Smooth muscle cell (in vitro differentiated cells): ENCODE measurements around the gene PLPP4. TPM values are rescaled to one million over a fixed set of nuclear protein-coding genes. Genes with fewer than 3 reads are reported as not detected.

ENCODE experiments used
- DNase-seq: peaks from one replicate; lab custom pipeline; 2025; ENCODE audit not compliant: unreplicated experiment; lab: John Stamatoyannopoulos, UW
- H2AFZ ChIP-seq: fragments of 200-600 bp; sonication (generic); 2 replicates; pipeline ENCODE4 v1.6.0; 2016; ENCODE audit warnings: antibody characterized with exemption, low read depth, mild to moderate bottlenecking
- H3F3A ChIP-seq: fragments of 200-600 bp; sonication (generic); 2 replicates; pipeline ENCODE4 v1.6.0; 2017; ENCODE audit warnings: antibody characterized with exemption, low read depth
- H3K27ac ChIP-seq: fragments of 200-600 bp; sonication (generic); 2 replicates; pipeline ENCODE4 v1.5.1; 2016; ENCODE audit warnings: low read depth, mild to moderate bottlenecking
- H3K27me3 ChIP-seq: fragments of 200-600 bp; sonication (generic); 2 replicates; pipeline ENCODE4 v1.6.1; 2016; ENCODE audit warnings: low read depth, mild to moderate bottlenecking
- H3K36me3 ChIP-seq: fragments of 200-600 bp; sonication (generic); 2 replicates; pipeline ENCODE4 v1.5.1; 2016; ENCODE audit warnings: low read depth
- H3K4me1 ChIP-seq: fragments of 200-600 bp; sonication (generic); 2 replicates; pipeline ENCODE4 v1.5.1; 2016; ENCODE audit warnings: low read depth
- H3K4me2 ChIP-seq: fragments of 200-600 bp; sonication (generic); 2 replicates; pipeline ENCODE4 v1.6.0; 2016; ENCODE audit warnings: mild to moderate bottlenecking
- H3K4me3 ChIP-seq: fragments of 200-600 bp; sonication (generic); 2 replicates; pipeline ENCODE4 v1.5.1; 2016; ENCODE audit warnings: mild to moderate bottlenecking
- H3K79me2 ChIP-seq: fragments of 200-600 bp; sonication (generic); 2 replicates; pipeline ENCODE4 v1.6.0; 2016; ENCODE audit warnings: low read depth, mild to moderate bottlenecking
- H3K9ac ChIP-seq: fragments of 200-600 bp; sonication (generic); 2 replicates; pipeline ENCODE4 v1.6.0; 2016; ENCODE audit warnings: low read depth
- H3K9me3 ChIP-seq: fragments of 200-600 bp; sonication (generic); replicated peaks from 2 replicates; pipeline ENCODE4 v1.5.1; 2016; ENCODE audit warnings: low read depth
- H4K20me1 ChIP-seq: fragments of 200-600 bp; sonication (generic); 2 replicates; pipeline ENCODE4 v1.6.0; 2016; ENCODE audit warnings: low read depth
- WGBS: methylation state at CpG from one replicate; pipeline ENCODE4 v1.1.7; 2016; ENCODE audit warnings: low lambda C conversion rate; 5-methylcytosine and 5-hydroxymethylcytosine counted together
- polyA plus RNA-seq: library from polyadenylated mRNA; unstranded; fragments of >200 nt; fragmentation: Nextera tagmentation; extraction: Ambion mirVana; gene quantifications from 2 replicates; pipeline ENCODE4 v1.2.1, GENCODE V29; 2016
- total RNA-seq: library from RNA; depleted of rRNA; stranded (reverse); fragments of >200 nt; gene quantifications from 2 replicates; pipeline ENCODE4 v1.2.3, GENCODE V29; 2014
- TF ChIP-seq, protein P1 (sequence below): fragments of 200-600 bp; sonication (generic); IDR thresholded peaks from 2 replicates; pipeline ENCODE4 v1.5.1; 2017; ENCODE audit warnings: borderline replicate concordance, mild to moderate bottlenecking, antibody characterized with exemption; ENCODE audit not compliant: insufficient read depth, poor library complexity, severe bottlenecking

Gene PLPP4
- total and polyA plus RNA-seq, 2 experiments from 2014 or later, result 27.2 to 33.5 TPM

DNA sequence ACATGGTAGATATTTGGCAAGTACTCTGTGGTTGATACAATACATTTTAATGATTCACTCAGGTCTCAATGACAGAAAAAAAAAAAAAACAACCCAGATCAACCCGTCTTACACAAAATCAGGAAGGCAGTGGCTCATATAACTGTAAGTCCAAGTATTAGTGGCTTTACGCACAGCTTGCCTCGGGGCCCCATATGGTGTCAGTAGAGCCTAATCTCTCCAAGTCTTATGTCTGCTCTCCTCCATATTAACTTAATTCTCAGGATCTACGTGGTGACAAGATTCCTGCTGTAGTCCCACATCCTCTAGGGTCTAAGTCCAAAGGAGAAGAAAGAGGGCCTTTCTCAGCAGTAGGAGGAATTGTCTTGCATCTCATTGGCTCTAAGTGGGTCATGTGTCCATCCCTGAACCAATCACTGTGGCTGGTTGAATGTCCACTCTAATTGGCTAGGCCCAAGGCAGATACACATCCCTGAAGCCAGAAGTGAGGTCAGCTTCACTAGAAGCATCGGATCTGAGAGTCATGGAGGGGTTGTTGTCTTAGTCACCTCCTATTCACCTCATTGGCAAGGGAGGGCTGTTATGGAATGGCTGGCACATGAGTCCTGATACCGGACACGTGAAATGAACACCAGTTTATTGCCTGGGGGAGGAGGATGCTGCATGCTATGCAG lies 20.5 kb upstream of the PLPP4 start:
- no peak for DNase-seq
- TF ChIP-seq, protein P1, sequence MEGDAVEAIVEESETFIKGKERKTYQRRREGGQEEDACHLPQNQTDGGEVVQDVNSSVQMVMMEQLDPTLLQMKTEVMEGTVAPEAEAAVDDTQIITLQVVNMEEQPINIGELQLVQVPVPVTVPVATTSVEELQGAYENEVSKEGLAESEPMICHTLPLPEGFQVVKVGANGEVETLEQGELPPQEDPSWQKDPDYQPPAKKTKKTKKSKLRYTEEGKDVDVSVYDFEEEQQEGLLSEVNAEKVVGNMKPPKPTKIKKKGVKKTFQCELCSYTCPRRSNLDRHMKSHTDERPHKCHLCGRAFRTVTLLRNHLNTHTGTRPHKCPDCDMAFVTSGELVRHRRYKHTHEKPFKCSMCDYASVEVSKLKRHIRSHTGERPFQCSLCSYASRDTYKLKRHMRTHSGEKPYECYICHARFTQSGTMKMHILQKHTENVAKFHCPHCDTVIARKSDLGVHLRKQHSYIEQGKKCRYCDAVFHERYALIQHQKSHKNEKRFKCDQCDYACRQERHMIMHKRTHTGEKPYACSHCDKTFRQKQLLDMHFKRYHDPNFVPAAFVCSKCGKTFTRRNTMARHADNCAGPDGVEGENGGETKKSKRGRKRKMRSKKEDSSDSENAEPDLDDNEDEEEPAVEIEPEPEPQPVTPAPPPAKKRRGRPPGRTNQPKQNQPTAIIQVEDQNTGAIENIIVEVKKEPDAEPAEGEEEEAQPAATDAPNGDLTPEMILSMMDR, result no peak
- Histone ChIP-seq H3F3A (no peaks in the 10 kb centered on the region), H3K4me1 (no peaks in the 10 kb centered on the region), H3K4me2 (no peak overlapping the region), H3K36me3 (no peaks in the 10 kb centered on the region), H3K4me3 (no peak overlapping the region), H3K27me3 (peaks cover 11% of the 10 kb centered on the region), H3K79me2 (no peaks in the 10 kb centered on the region), H2AFZ (no peak overlapping the region), H4K20me1 (no peaks in the 10 kb centered on the region), H3K27ac (no peak overlapping the region), H3K9me3 (no peaks in the 10 kb centered on the region), H3K9ac (no peak overlapping the region)
- WGBS, result 88% methylated on average over 7 of the region's 7 CpGs

DNA sequence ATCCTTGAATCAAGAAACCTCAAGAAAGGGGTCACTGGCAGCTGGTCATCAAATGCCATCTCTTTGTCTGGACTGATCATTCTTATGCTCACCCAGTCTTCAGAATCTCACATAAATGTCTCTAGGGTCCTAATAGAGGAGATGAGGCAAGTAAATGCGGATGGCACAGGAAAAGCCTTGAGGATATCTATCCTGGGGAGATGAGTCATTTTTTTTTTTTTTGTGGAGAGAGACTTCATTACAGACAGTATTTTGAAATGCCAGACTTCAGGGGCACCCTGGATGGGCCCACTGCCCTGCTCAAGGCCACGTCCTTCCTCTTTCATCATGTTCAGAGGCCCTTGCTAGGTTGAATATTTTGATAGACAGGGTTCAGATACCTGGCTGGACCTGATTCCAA lies 19.5 kb upstream of the PLPP4 start:
- no peak for DNase-seq

DNA sequence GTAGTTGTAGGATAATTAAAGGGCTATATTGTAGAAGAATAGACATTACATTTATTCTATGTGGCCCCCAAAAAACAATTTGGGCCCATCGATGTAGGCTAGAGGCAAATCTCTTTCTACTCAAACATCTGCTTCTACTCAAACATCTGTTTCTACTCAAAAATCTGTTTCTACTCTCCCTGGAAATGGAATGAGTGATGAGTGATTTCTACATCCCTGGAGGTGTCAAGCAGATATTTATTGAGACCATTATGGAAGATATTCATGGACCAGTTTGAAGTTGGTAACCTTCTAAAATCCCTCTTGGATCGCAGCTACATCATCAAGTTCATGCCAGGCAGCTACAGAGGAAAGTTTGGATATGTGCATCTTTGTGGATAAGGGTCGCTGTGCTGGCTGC lies 5.1 kb upstream of the PLPP4 start:
- H3K4me2 ChIP-seq, result no peak overlapping the region

More for the DNA sequence above, 19.5 kb upstream of the PLPP4 start:
- Histone ChIP-seq H3K4me1 (no peaks in the 10 kb centered on the region), H3K27ac (no peak overlapping the region), H3K9me3 (no peaks in the 10 kb centered on the region), H3K4me3 (no peak overlapping the region), H3K36me3 (no peaks in the 10 kb centered on the region), H3K9ac (no peak overlapping the region), H3K27me3 (peaks cover 6% of the 10 kb centered on the region), H2AFZ (no peak overlapping the region), H3F3A (no peaks in the 10 kb centered on the region), H3K79me2 (no peaks in the 10 kb centered on the region), H3K4me2 (no peak overlapping the region), H4K20me1 (no peaks in the 10 kb centered on the region)
- WGBS, result 10% methylated on average over 2 of the region's 2 CpGs
- TF ChIP-seq, protein P1, result no peak

More for the DNA sequence above, 5.1 kb upstream of the PLPP4 start:
- Histone ChIP-seq H3K27me3 (peaks cover 22% of the 10 kb centered on the region), H3K9me3 (no peaks in the 10 kb centered on the region), H3K27ac (no peak overlapping the region), H2AFZ (no peak overlapping the region), H3K36me3 (no peaks in the 10 kb centered on the region), H4K20me1 (no peaks in the 10 kb centered on the region), H3F3A (no peaks in the 10 kb centered on the region), H3K4me1 (peaks cover 6% of the 10 kb centered on the region), H3K79me2 (no peaks in the 10 kb centered on the region), H3K9ac (no peak overlapping the region), H3K4me3 (no peak overlapping the region)
- TF ChIP-seq, protein P1, result no peak
- 77% methylated on average over 3 of the region's 3 CpGs for WGBS
- DNase-seq, result no peak
